Neural progenitor cell (in vitro differentiated cells): ENCODE data around the gene PLA2G15. TPM values are rescaled to one million over a fixed set of nuclear protein-coding genes. Genes with fewer than 3 reads are reported as not detected.

Experiments
- DNase-seq: peaks from one replicate; pipeline ENCODE4 v3.0.0-alpha.2; 2016; ENCODE audit warnings: low spot score
- H2AFZ ChIP-seq: fragments of 200-600 bp; sonication (generic); replicated peaks from 2 replicates; pipeline ENCODE4 v1.6.1; 2016; ENCODE audit warnings: antibody characterized with exemption
- H3F3A ChIP-seq: fragments of 200-600 bp; sonication (generic); 2 replicates; pipeline ENCODE4 v1.6.1; 2016; ENCODE audit warnings: antibody characterized with exemption, low read depth
- H3K27ac ChIP-seq: fragments of 200-600 bp; sonication (generic); 2 replicates; pipeline ENCODE4 v1.5.1; 2016; ENCODE audit warnings: mild to moderate bottlenecking
- H3K27me3 ChIP-seq: fragments of 200-600 bp; sonication (generic); 2 replicates; pipeline ENCODE4 v1.6.1; 2016; ENCODE audit warnings: mild to moderate bottlenecking, moderate library complexity
- H3K36me3 ChIP-seq: fragments of 200-600 bp; sonication (generic); 2 replicates; pipeline ENCODE4 v1.5.1; 2016
- H3K4me1 ChIP-seq: fragments of 200-600 bp; sonication (generic); 2 replicates; pipeline ENCODE4 v1.6.1; 2016; ENCODE audit warnings: mixed run types
- H3K4me2 ChIP-seq: fragments of 200-600 bp; sonication (generic); 2 replicates; pipeline ENCODE4 v1.6.1; 2016
- H3K4me3 ChIP-seq: fragments of 200-600 bp; sonication (generic); 2 replicates; pipeline ENCODE4 v1.5.1; 2016
- H3K79me2 ChIP-seq: fragments of 200-600 bp; sonication (generic); 2 replicates; pipeline ENCODE4 v1.6.1; 2016; ENCODE audit warnings: low read depth
- H3K9ac ChIP-seq: fragments of 200-600 bp; sonication (generic); 2 replicates; pipeline ENCODE4 v1.6.1; 2016
- H3K9me3 ChIP-seq: fragments of 200-600 bp; sonication (generic); 2 replicates; pipeline ENCODE4 v1.5.1; 2016; ENCODE audit warnings: low read depth
- H4K20me1 ChIP-seq: fragments of 200-600 bp; sonication (generic); 2 replicates; pipeline ENCODE4 v1.6.1; 2016; ENCODE audit warnings: low read depth
- H3K27ac Mint-ChIP-seq: 3 replicates; pipeline ENCODE4 v1.8.0; 2021; ENCODE audit warnings: mixed read lengths
- H3K27me3 Mint-ChIP-seq: 2 replicates; pipeline ENCODE4 v1.8.0; 2022; ENCODE audit warnings: low read depth, mild to moderate bottlenecking, inconsistent platforms, moderate library complexity, mixed read lengths; ENCODE audit not compliant: insufficient read depth
- H3K36me3 Mint-ChIP-seq: 3 replicates; pipeline ENCODE4 v1.8.0; 2021; ENCODE audit warnings: mixed read lengths
- H3K4me1 Mint-ChIP-seq: 3 replicates; pipeline ENCODE4 v1.8.0; 2021; ENCODE audit warnings: mixed read lengths
- H3K4me3 Mint-ChIP-seq: 3 replicates; pipeline ENCODE4 v1.8.0; 2021; ENCODE audit warnings: mild to moderate bottlenecking, moderate library complexity, mixed read lengths
- H3K9me3 Mint-ChIP-seq: 3 replicates; pipeline ENCODE4 v1.8.0; 2020; ENCODE audit warnings: mixed read lengths
- EZH2 ChIP-seq: fragments of 200-600 bp; sonication (generic); IDR thresholded peaks from 2 replicates; pipeline ENCODE4 v1.6.1; 2017; ENCODE audit warnings: antibody characterized with exemption, mild to moderate bottlenecking, moderate library complexity
- EZH2phosphoT487 ChIP-seq: fragments of 200-600 bp; sonication (generic); IDR thresholded peaks from 2 replicates; pipeline ENCODE4 v1.6.1; 2017; ENCODE audit warnings: antibody characterized with exemption
- total RNA-seq: library from RNA; depleted of rRNA; stranded (reverse); fragments of >200 nt; gene quantifications from 2 replicates; pipeline ENCODE4 v1.2.3, GENCODE V29; 2015; ENCODE audit warnings: low replicate concordance
- TF ChIP-seq, protein P1 (sequence below): fragments of 200-600 bp; sonication (generic); IDR thresholded peaks from 2 replicates; pipeline ENCODE4 v1.5.1; 2017; ENCODE audit warnings: antibody characterized with exemption, mild to moderate bottlenecking

PLA2G15 gene
- total RNA-seq, 1 donor from 2014 or later: 3.8 TPM

DNA sequence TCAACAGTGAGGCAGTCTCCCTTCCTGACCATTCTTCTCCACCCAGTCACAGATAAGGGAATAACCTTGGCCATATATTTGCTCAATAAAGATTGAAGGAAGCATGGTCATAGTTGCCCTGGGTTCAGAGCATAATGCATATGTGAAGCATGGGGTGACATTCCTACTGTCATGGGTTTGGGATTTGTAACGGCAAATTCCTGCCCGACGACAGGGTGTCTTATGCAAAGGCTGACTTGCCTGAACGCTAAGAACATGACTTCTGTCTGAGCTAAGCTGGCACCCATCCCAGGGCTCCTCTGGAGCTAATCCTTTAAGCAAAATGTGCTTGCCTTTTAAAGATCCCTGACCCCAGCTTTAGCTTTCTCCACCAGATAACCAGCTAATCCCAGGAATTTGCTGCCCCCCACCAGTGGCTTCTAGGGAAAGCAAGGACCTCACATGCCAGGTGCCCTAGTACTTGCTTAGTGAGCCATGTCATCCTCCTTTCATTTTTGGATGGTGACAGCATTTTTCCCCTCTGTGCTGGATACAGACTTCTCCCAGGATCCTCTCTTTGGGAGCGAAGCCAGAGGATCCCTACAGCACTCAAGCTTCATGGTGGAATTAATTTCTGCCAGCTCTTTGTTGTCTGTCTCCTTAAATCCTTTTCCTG, 53.9 kb downstream of the PLA2G15 start:
- H4K20me1 ChIP-seq: peaks cover 11% of the 10 kb centered on the region
- H3K4me3 Mint-ChIP-seq: no peak overlapping the region
- H3K27ac ChIP-seq: peak overlapping the region; percentile 55
- H3K27ac Mint-ChIP-seq: no peak overlapping the region
- no peaks in the 10 kb centered on the region for H3K4me1 ChIP-seq
- peaks cover 19% of the 10 kb centered on the region for H3K4me1 Mint-ChIP-seq
- no peaks in the 10 kb centered on the region for H3K36me3 ChIP-seq
- TF ChIP-seq EZH2phosphoT487 (no peak), EZH2 (no peak)
- TF ChIP-seq, protein P1, sequence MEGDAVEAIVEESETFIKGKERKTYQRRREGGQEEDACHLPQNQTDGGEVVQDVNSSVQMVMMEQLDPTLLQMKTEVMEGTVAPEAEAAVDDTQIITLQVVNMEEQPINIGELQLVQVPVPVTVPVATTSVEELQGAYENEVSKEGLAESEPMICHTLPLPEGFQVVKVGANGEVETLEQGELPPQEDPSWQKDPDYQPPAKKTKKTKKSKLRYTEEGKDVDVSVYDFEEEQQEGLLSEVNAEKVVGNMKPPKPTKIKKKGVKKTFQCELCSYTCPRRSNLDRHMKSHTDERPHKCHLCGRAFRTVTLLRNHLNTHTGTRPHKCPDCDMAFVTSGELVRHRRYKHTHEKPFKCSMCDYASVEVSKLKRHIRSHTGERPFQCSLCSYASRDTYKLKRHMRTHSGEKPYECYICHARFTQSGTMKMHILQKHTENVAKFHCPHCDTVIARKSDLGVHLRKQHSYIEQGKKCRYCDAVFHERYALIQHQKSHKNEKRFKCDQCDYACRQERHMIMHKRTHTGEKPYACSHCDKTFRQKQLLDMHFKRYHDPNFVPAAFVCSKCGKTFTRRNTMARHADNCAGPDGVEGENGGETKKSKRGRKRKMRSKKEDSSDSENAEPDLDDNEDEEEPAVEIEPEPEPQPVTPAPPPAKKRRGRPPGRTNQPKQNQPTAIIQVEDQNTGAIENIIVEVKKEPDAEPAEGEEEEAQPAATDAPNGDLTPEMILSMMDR: no peak
- H3K4me2 ChIP-seq: no peak overlapping the region
- no peak overlapping the region for H3K4me3 ChIP-seq
- H3K9ac ChIP-seq: no peak overlapping the region
- no peak overlapping the region for H2AFZ ChIP-seq
- H3K36me3 Mint-ChIP-seq: peaks cover 23% of the 10 kb centered on the region
- no peaks in the 10 kb centered on the region for H3K9me3 ChIP-seq
- H3K27me3 ChIP-seq: no peaks in the 10 kb centered on the region
- peaks cover 8% of the 10 kb centered on the region for H3F3A ChIP-seq
- no peaks in the 10 kb centered on the region for H3K9me3 Mint-ChIP-seq
- DNase-seq: peak; percentile 63
- no peaks in the 10 kb centered on the region for H3K27me3 Mint-ChIP-seq
- no peaks in the 10 kb centered on the region for H3K79me2 ChIP-seq

DNA sequence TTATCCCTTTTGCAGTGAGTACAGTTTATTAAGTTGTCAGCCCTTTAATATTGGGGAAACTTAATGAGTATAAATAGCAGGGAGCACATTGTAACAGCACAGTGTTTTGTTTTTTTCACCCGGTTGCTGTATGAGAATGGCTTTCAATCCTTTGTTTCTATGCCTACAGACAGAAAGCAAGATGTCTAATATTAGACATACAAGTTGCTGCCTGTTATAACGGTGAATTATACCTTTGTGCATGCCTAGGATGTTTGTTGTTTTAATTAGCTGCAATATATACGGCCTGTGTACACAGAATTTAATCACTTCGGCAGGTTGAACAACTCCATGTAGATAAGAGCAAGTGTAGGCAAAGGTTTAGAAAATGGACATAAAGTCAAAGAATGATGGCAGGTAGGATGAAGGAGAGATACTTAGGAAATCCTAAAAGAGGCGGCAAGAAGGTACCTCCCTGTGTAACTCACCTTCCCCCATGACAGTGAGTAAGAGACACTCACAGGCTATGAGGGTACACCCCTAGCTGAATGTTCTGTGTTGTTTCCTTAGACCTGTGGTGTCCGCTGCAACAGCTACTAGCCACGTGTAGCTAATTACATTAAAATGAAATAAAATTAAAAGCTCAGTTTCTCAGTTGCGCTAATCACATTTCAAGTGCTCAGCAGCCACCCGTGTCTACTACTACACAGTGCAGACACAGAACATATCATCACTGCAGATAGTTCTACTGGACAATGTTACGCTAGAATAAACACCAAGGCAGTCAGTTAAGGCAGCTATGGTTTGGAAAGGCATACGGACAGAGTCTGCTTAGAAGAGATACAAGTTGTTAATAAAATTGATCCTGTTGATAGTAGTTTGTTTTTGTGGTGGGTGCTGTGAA, 54.6 kb downstream of the PLA2G15 start:
- Histone ChIP-seq H3K4me1 (no peaks in the 10 kb centered on the region), H3K9me3 (no peaks in the 10 kb centered on the region), H3K27me3 (no peaks in the 10 kb centered on the region), H3K4me2 (no peak overlapping the region), H2AFZ (no peak overlapping the region), H3K27ac (peak overlapping the region; percentile 55), H3F3A (peaks cover 8% of the 10 kb centered on the region), H3K79me2 (no peaks in the 10 kb centered on the region), H4K20me1 (peaks cover 11% of the 10 kb centered on the region), H3K9ac (no peak overlapping the region), H3K36me3 (no peaks in the 10 kb centered on the region), H3K4me3 (no peak overlapping the region)
- Mint-ChIP-seq H3K4me3 (no peak overlapping the region), H3K4me1 (peaks cover 19% of the 10 kb centered on the region), H3K9me3 (no peaks in the 10 kb centered on the region), H3K36me3 (peaks cover 24% of the 10 kb centered on the region), H3K27ac (no peak overlapping the region), H3K27me3 (no peaks in the 10 kb centered on the region)
- DNase-seq: no peak
- TF ChIP-seq EZH2phosphoT487 (no peak), EZH2 (no peak)
- TF ChIP-seq, protein P1: no peak

DNA sequence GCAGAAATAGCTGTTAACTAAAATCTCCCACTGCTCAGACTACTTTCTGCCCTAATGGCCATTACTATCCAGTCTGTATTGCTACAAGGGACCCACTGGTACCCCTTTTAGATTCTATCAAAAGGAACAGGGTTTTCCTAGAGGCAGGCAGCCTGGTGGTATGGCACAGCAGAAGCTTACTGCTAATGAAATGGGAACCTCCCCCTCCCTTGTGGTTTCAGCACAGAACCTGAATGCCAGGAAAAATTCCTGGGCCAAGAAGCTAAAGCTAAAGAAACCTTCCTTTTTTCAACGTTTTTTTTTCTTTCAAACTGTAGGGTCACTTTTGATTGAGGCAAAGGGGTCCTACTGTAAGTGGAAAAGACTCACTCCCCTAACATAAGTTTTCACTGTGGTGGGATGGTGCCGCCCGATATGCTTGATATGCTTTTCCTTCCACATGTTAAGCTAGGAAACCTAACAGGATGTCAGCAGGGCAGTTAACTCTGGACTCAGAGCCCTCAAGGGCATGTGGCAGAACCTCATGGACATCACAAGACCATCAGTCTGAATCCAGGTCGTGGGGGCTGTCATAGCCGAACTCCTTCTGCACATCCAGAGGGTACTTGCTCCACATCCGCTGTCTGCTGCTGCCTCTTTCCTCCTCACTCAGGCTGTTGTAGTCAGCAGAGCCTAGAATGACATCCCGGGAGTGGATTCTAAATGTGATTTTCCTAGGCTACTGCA, 55.7 kb downstream of the PLA2G15 start:
- no peaks in the 10 kb centered on the region for H3K4me1 ChIP-seq
- Mint-ChIP-seq H3K36me3 (peaks cover 26% of the 10 kb centered on the region), H3K4me3 (no peak overlapping the region), H3K4me1 (peaks cover 19% of the 10 kb centered on the region), H3K9me3 (no peaks in the 10 kb centered on the region), H3K27ac (no peak overlapping the region), H3K27me3 (no peaks in the 10 kb centered on the region)
- H3K4me3 ChIP-seq: no peak overlapping the region
- H3K36me3 ChIP-seq: no peaks in the 10 kb centered on the region
- peaks cover 15% of the 10 kb centered on the region for H4K20me1 ChIP-seq
- H3K4me2 ChIP-seq: no peak overlapping the region
- DNase-seq: no peak
- H3K9ac ChIP-seq: no peak overlapping the region
- H2AFZ ChIP-seq: no peak overlapping the region
- no peak overlapping the region for H3K27ac ChIP-seq
- no peak for TF ChIP-seq EZH2phosphoT487
- TF ChIP-seq, protein P1: no peak
- TF ChIP-seq EZH2: no peak
- no peaks in the 10 kb centered on the region for H3K79me2 ChIP-seq
- no peaks in the 10 kb centered on the region for H3K9me3 ChIP-seq
- peaks cover 8% of the 10 kb centered on the region for H3F3A ChIP-seq
- H3K27me3 ChIP-seq: no peaks in the 10 kb centered on the region
